Mesendoderm (in vitro differentiated cells): ENCODE measurements around the gene IL17RB.

ENCODE experiments used
- DNase-seq: peaks from one replicate; pipeline ENCODE4 v3.0.0; 2013
- H2AK5ac ChIP-seq: 2 replicates; pipeline ENCODE4 v1.6.1; 2013; ENCODE audit warnings: low read length, inconsistent platforms
- H2BK120ac ChIP-seq: 2 replicates; pipeline ENCODE4 v1.6.1; 2013; ENCODE audit warnings: low read depth, mild to moderate bottlenecking, low read length, moderate library complexity, mixed read lengths
- H2BK15ac ChIP-seq: replicated peaks from 2 replicates; pipeline ENCODE4 v1.6.1; 2013; ENCODE audit warnings: low read depth, mild to moderate bottlenecking, moderate library complexity
- H2BK5ac ChIP-seq: 2 replicates; pipeline ENCODE4 v1.6.1; 2013; ENCODE audit warnings: low read length, inconsistent platforms
- H3K18ac ChIP-seq: 2 replicates; pipeline ENCODE4 v1.6.1; 2013; ENCODE audit warnings: mild to moderate bottlenecking, low read length, mixed read lengths
- H3K23ac ChIP-seq: one replicate; pipeline ENCODE4 v1.6.1; 2013; ENCODE audit warnings: low read length
- H3K27ac ChIP-seq: 2 replicates; pipeline ENCODE4 v1.5.1; 2013; ENCODE audit warnings: low read depth, mild to moderate bottlenecking, inconsistent platforms, low read length, moderate library complexity
- H3K27me3 ChIP-seq: 2 replicates; pipeline ENCODE4 v1.6.1; 2013; ENCODE audit warnings: low read length, control low read depth, mild to moderate bottlenecking, inconsistent platforms; ENCODE audit not compliant: insufficient read depth, poor library complexity
- H3K36me3 ChIP-seq: 2 replicates; pipeline ENCODE4 v1.6.1; 2013; ENCODE audit warnings: low read length, inconsistent platforms; ENCODE audit not compliant: control insufficient read depth, insufficient read depth
- H3K4ac ChIP-seq: one replicate; pipeline ENCODE4 v1.6.1; 2013; ENCODE audit warnings: low read depth, mild to moderate bottlenecking, low read length, moderate library complexity
- H3K4me1 ChIP-seq: 2 replicates; pipeline ENCODE4 v1.6.1; 2013; ENCODE audit warnings: low read depth, low read length, inconsistent platforms; ENCODE audit not compliant: control insufficient read depth
- H3K4me2 ChIP-seq: 2 replicates; pipeline ENCODE4 v1.6.1; 2013; ENCODE audit warnings: low read length
- H3K4me3 ChIP-seq: 2 replicates; pipeline ENCODE4 v1.5.1; 2013; ENCODE audit warnings: mild to moderate bottlenecking, low read length
- H3K56ac ChIP-seq: one replicate; pipeline ENCODE4 v1.6.1; 2013; ENCODE audit warnings: low read length
- H3K79me1 ChIP-seq: 2 replicates; pipeline ENCODE4 v1.6.1; 2013; ENCODE audit warnings: low read length, inconsistent platforms
- H3K79me2 ChIP-seq: 2 replicates; pipeline ENCODE4 v1.6.1; 2013; ENCODE audit warnings: mild to moderate bottlenecking, low read length; ENCODE audit not compliant: control insufficient read depth, insufficient read depth
- H3K9ac ChIP-seq: 2 replicates; pipeline ENCODE4 v1.6.1; 2013; ENCODE audit warnings: low read length, inconsistent platforms
- H4K5ac ChIP-seq: one replicate; pipeline ENCODE4 v1.6.1; 2013; ENCODE audit warnings: low read length
- H4K8ac ChIP-seq: one replicate; pipeline ENCODE4 v1.6.1; 2013; ENCODE audit warnings: low read depth, mild to moderate bottlenecking, control low read depth, low read length, moderate library complexity
- WGBS: extraction: QIAGEN DNeasy Blood & Tissue Kit; methylation state at CpG from one replicate; pipeline ENCODE4 v1.1.7; 2013; ENCODE audit warnings: low lambda C conversion rate, missing lambda C conversion rate; ENCODE audit not compliant: insufficient coverage; ENCODE audit errors: extremely low coverage; 5-methylcytosine and 5-hydroxymethylcytosine counted together

The IL17RB gene

GRCh38 chr3:53837331-53837730, 9.0 kb upstream of the IL17RB start:
- Histone ChIP-seq H3K79me1 (no peaks in the 10 kb centered on the region), H4K5ac (no peak overlapping the region), H2BK15ac (no peak overlapping the region), H2AK5ac (no peak overlapping the region), H3K56ac (no peak overlapping the region), H3K4me3 (no peak overlapping the region), H3K79me2 (no peaks in the 10 kb centered on the region), H3K27me3 (no peaks in the 10 kb centered on the region), H3K23ac (no peak overlapping the region), H3K4ac (no peak overlapping the region), H3K9ac (no peak overlapping the region), H3K18ac (no peak overlapping the region), H3K36me3 (no peaks in the 10 kb centered on the region), H2BK120ac (no peak overlapping the region), H4K8ac (no peak overlapping the region), H3K4me2 (no peak overlapping the region), H3K4me1 (peaks cover 2% of the 10 kb centered on the region), H2BK5ac (no peak overlapping the region), H3K27ac (no peak overlapping the region)
- no CpG with 5 or more reads among the region's 10 CpGs for WGBS
- no peak for DNase-seq

GRCh38 chr3:53841296-53841695, 5.1 kb upstream of the IL17RB start:
- Histone ChIP-seq H3K27ac (no peak overlapping the region), H2BK15ac (no peak overlapping the region), H4K8ac (no peak overlapping the region), H3K27me3 (no peaks in the 10 kb centered on the region), H3K18ac (no peak overlapping the region), H3K36me3 (no peaks in the 10 kb centered on the region), H3K4me1 (peaks cover 10% of the 10 kb centered on the region), H2AK5ac (no peak overlapping the region), H3K4me3 (no peak overlapping the region), H3K4ac (no peak overlapping the region), H3K4me2 (no peak overlapping the region), H2BK120ac (no peak overlapping the region), H2BK5ac (no peak overlapping the region), H3K23ac (no peak overlapping the region), H4K5ac (no peak overlapping the region), H3K56ac (no peak overlapping the region), H3K9ac (no peak overlapping the region), H3K79me1 (no peaks in the 10 kb centered on the region), H3K79me2 (no peaks in the 10 kb centered on the region)
- WGBS = no CpG with 5 or more reads among the region's 5 CpGs
- no peak for DNase-seq

- no peak overlapping the region for H3K4me3 ChIP-seq
- no peak overlapping the region for H2BK15ac ChIP-seq
- no peak overlapping the region for H3K27ac ChIP-seq
- no peaks in the 10 kb centered on the region for H3K79me2 ChIP-seq
- H2BK120ac ChIP-seq = no peak overlapping the region
- H4K8ac ChIP-seq = no peak overlapping the region
- H2BK5ac ChIP-seq = no peak overlapping the region
- H3K9ac ChIP-seq = no peak overlapping the region
- peaks cover 3% of the 10 kb centered on the region for H3K27me3 ChIP-seq
- peak; percentile 60 for DNase-seq
- no peak overlapping the region for H3K56ac ChIP-seq
- H3K23ac ChIP-seq = no peak overlapping the region
- H2AK5ac ChIP-seq = no peak overlapping the region
- H3K4ac ChIP-seq = no peak overlapping the region
- WGBS = no CpG with 5 or more reads among the region's 12 CpGs
- H3K79me1 ChIP-seq = no peaks in the 10 kb centered on the region
- no peak overlapping the region for H4K5ac ChIP-seq
- no peak overlapping the region for H3K4me2 ChIP-seq
- no peak overlapping the region for H3K18ac ChIP-seq
- H3K4me1 ChIP-seq = peaks cover 10% of the 10 kb centered on the region
- no peaks in the 10 kb centered on the region for H3K36me3 ChIP-seq
Observed at GRCh38 chr3:53842436-53843194, 3.8 kb upstream of the IL17RB start.

GRCh38 chr3:53843195-53844177, 2.9 kb upstream of the IL17RB start:
- H3K9ac ChIP-seq = no peak overlapping the region
- H3K27me3 ChIP-seq = peaks cover 3% of the 10 kb centered on the region
- no peak overlapping the region for H3K27ac ChIP-seq
- H4K8ac ChIP-seq = no peak overlapping the region
- H4K5ac ChIP-seq = no peak overlapping the region
- H3K56ac ChIP-seq = no peak overlapping the region
- H3K79me1 ChIP-seq = no peaks in the 10 kb centered on the region
- no peak overlapping the region for H3K18ac ChIP-seq
- no peaks in the 10 kb centered on the region for H3K79me2 ChIP-seq
- H3K4me2 ChIP-seq = no peak overlapping the region
- peaks cover 10% of the 10 kb centered on the region for H3K4me1 ChIP-seq
- no peak overlapping the region for H2AK5ac ChIP-seq
- no peak overlapping the region for H2BK15ac ChIP-seq
- no peak overlapping the region for H3K4ac ChIP-seq
- no peak overlapping the region for H3K4me3 ChIP-seq
- no CpG with 5 or more reads among the region's 10 CpGs for WGBS
- no peak overlapping the region for H2BK5ac ChIP-seq
- no peak overlapping the region for H3K23ac ChIP-seq
- no peaks in the 10 kb centered on the region for H3K36me3 ChIP-seq
- H2BK120ac ChIP-seq = no peak overlapping the region
- DNase-seq = no peak

- Histone ChIP-seq H3K4ac (no peak overlapping the region), H3K79me2 (no peaks in the 10 kb centered on the region), H3K36me3 (no peaks in the 10 kb centered on the region), H3K4me2 (no peak overlapping the region), H3K27ac (no peak overlapping the region), H2BK15ac (no peak overlapping the region), H3K4me3 (no peak overlapping the region), H3K23ac (no peak overlapping the region), H2BK120ac (no peak overlapping the region), H3K4me1 (peaks cover 10% of the 10 kb centered on the region), H2BK5ac (no peak overlapping the region), H3K18ac (no peak overlapping the region), H4K8ac (no peak overlapping the region), H3K79me1 (no peaks in the 10 kb centered on the region), H4K5ac (no peak overlapping the region), H3K56ac (no peak overlapping the region), H3K27me3 (peaks cover 3% of the 10 kb centered on the region), H2AK5ac (no peak overlapping the region), H3K9ac (no peak overlapping the region)
- WGBS = no CpG with 5 or more reads among the region's 9 CpGs
- no peak for DNase-seq
Observed at GRCh38 chr3:53844262-53845102, 1.9 kb upstream of the IL17RB start.
